HepG2 (cell line): ENCODE results near the gene RBP3. TPM values are rescaled to one million over a fixed set of nuclear protein-coding genes. Genes with fewer than 3 reads are reported as not detected.

ENCODE experiments used
- ATAC-seq: fragments of 200-7000 bp; cut with Tn5 transposase; 3 replicates; pipeline ENCODE4 v1.9.1; 2020; ENCODE audit warnings: mild to moderate bottlenecking, moderate library complexity
- BruUV-seq: library from RNA; stranded (reverse); fragments of 400-500 nt; replicated peaks from 2 replicates; lab custom pipeline; 2021; lab: Mats Ljungman, UMichigan
- CTCF ChIA-PET: fragments of 300-600 bp; formaldehyde crosslinking; extraction: SDS; loops from one replicate; lab custom pipeline; 2021; ENCODE audit warnings: low total read pairs, inconsistent platforms, low intra/inter-chr PET ratio; lab: Yijun Ruan, JAX
- POLR2A ChIA-PET: fragments of 350-600 bp; sonication (Branson Sonifier 250); formaldehyde crosslinking; loops from one replicate; lab custom pipeline; 2020; ENCODE audit warnings: antibody characterized with exemption, inconsistent platforms; lab: Yijun Ruan, JAX
- DNase-seq: peaks from one replicate; pipeline ENCODE4 v3.0.0-alpha.2; 2015; ENCODE audit warnings: low spot score
- FAIRE-seq: peaks from 3 replicates; lab custom pipeline; 2011; peaks lifted over from hg19 to GRCh38; lab: Jason Lieb, UNC
- H2AFZ ChIP-seq: one replicate; pipeline ENCODE4 v1.6.1; 2011; ENCODE audit warnings: low read length, inconsistent platforms
- H3K27ac ChIP-seq: fragments of 300-600 bp; 3 replicates; pipeline ENCODE4 v1.8.0; 2011; ENCODE audit warnings: mixed run types, mild to moderate bottlenecking, mixed read lengths, low read length, inconsistent platforms; ENCODE audit not compliant: insufficient read depth; ENCODE audit errors: extremely low read length
- H3K27me3 ChIP-seq, 2 experiments: fragments of 200-600 bp in 1 of 2; 2 replicates in 1 of 2; 3 replicates in 1 of 2; pipeline versions ENCODE4 v1.6.0 to v1.8.0; 2011; ENCODE audit warnings: low read length in 2 of 2, mild to moderate bottlenecking in 2 of 2, moderate library complexity in 2 of 2, inconsistent platforms in 1 of 2; ENCODE audit not compliant: insufficient read depth in 2 of 2, control insufficient read depth in 1 of 2
- H3K36me3 ChIP-seq, 2 experiments: fragments of 200-600 bp in 1 of 2; replicated peaks in 1 of 2; 2 replicates in 1 of 2; 3 replicates in 1 of 2; pipeline versions ENCODE4 v1.5.1 to v1.8.0; 2011; ENCODE audit warnings: low read length in 2 of 2, inconsistent platforms in 1 of 2; ENCODE audit not compliant: insufficient read depth in 2 of 2, control insufficient read depth in 1 of 2
- H3K4me1 ChIP-seq: 2 replicates; pipeline ENCODE4 v1.5.1; 2012; ENCODE audit warnings: low read length, inconsistent platforms; ENCODE audit not compliant: insufficient read depth
- H3K4me2 ChIP-seq: 2 replicates; pipeline ENCODE4 v1.6.0; 2011; ENCODE audit warnings: low read depth, low read length, inconsistent platforms
- H3K4me3 ChIP-seq, 3 experiments: fragments of 200-600 bp in 1 of 3; sonication (generic), shearing (Covaris generic) in 1 of 3; replicated peaks in 1 of 3; 2 replicates each; pipeline ENCODE4 v1.5.1; 2011 to 2016; ENCODE audit warnings: low read length in 3 of 3, inconsistent platforms in 2 of 3, low read depth in 2 of 3, mild to moderate bottlenecking in 2 of 3, control low read depth in 1 of 3, mixed read lengths in 1 of 3; ENCODE audit not compliant: insufficient read depth in 1 of 3
- H3K79me2 ChIP-seq: one replicate; pipeline ENCODE4 v1.6.1; 2011; ENCODE audit warnings: low read length, inconsistent platforms; ENCODE audit not compliant: insufficient read depth
- H3K9ac ChIP-seq: 2 replicates; pipeline ENCODE4 v1.6.0; 2011; ENCODE audit warnings: mild to moderate bottlenecking, low read depth, low read length, inconsistent platforms; ENCODE audit not compliant: insufficient read depth
- H3K9me3 ChIP-seq: 2 replicates; pipeline ENCODE4 v1.5.1; 2012; ENCODE audit warnings: mild to moderate bottlenecking, low read length
- H4K20me1 ChIP-seq: 2 replicates; pipeline ENCODE4 v1.6.0; 2011; ENCODE audit warnings: inconsistent platforms, mild to moderate bottlenecking, low read length, moderate library complexity; ENCODE audit not compliant: insufficient read depth
- CSRNP1 ChIP-seq: sonication (generic); formaldehyde crosslinking; IDR thresholded peaks from 2 replicates; pipeline ENCODE4 v1.8.1; 2023; ENCODE audit warnings: mild to moderate bottlenecking, missing genetic modification reagents
- EP300 ChIP-seq, 3 experiments: sonication (generic) in 1 of 3; formaldehyde crosslinking in 1 of 3; IDR thresholded peaks; 2 replicates each; pipeline versions ENCODE4 v1.5.1 to v1.6.1; 2011 to 2020; ENCODE audit warnings: low read depth in 2 of 3, low read length in 2 of 3, borderline replicate concordance in 1 of 3, improper control_type of control experiment in 1 of 3, mild to moderate bottlenecking in 1 of 3, missing genetic modification reagents in 1 of 3, moderate library complexity in 1 of 3
- HMG20A ChIP-seq: IDR thresholded peaks from 2 replicates; pipeline ENCODE4 v1.6.1; 2016; ENCODE audit warnings: borderline replicate concordance
- LCORL ChIP-seq, 2 experiments: fragments of 450-650 bp in 1 of 2; sonication (generic) in 1 of 2; formaldehyde crosslinking in 1 of 2; IDR thresholded peaks; 2 replicates each; pipeline versions ENCODE4 v1.5.0 to v1.6.1; 2017 to 2020; ENCODE audit warnings: antibody characterized with exemption in 1 of 2, missing genetic modification reagents in 1 of 2
- POLR2AphosphoS5 ChIP-seq: IDR thresholded peaks from 2 replicates; pipeline ENCODE4 v1.6.1; 2012; ENCODE audit warnings: low read depth, low read length
- RBFOX2 ChIP-seq: fragments of 200-400 bp; formaldehyde crosslinking; IDR thresholded peaks from 2 replicates; pipeline ENCODE4 v1.6.1; 2017; ENCODE audit warnings: low read depth, mild to moderate bottlenecking, low read length
- ZBTB39 ChIP-seq: sonication (generic); formaldehyde crosslinking; IDR thresholded peaks from 2 replicates; pipeline ENCODE4 v1.5.0; 2020; ENCODE audit warnings: missing genetic modification reagents
- ZNF124 ChIP-seq: sonication (generic); formaldehyde crosslinking; IDR thresholded peaks from 2 replicates; pipeline ENCODE4 v1.4.0; 2020; ENCODE audit warnings: missing genetic modification reagents
- ZNF574 ChIP-seq: sonication (generic); formaldehyde crosslinking; IDR thresholded peaks from 2 replicates; pipeline ENCODE4 v1.4.0; 2020; ENCODE audit warnings: missing genetic modification reagents
- ZNF678 ChIP-seq: sonication (generic); formaldehyde crosslinking; IDR thresholded peaks from 2 replicates; pipeline ENCODE4 v1.4.0; 2020; ENCODE audit warnings: mild to moderate bottlenecking, missing genetic modification reagents
- ZSCAN22 ChIP-seq: sonication (generic); formaldehyde crosslinking; IDR thresholded peaks from 2 replicates; pipeline ENCODE4 v1.4.0; 2020; ENCODE audit warnings: mild to moderate bottlenecking, missing genetic modification reagents
- WGBS: methylation state at CpG from one replicate; pipeline ENCODE4 v1.1.6; 2017; ENCODE audit warnings: low lambda C conversion rate; 5-methylcytosine and 5-hydroxymethylcytosine counted together
- in situ Hi-C: cut with HindIII; loops from 2 replicates; pipeline ENCODE4 v1.10.0; 2017; ENCODE audit warnings: low pct_unique_long_range_greater_than_20kb; ENCODE audit not compliant: extremely low pct_ligation_motif_present
- intact Hi-C: fragments of 100-400 bp; cut with micrococcal nuclease; formaldehyde crosslinking; loops from one replicate; pipeline ENCODE4 v1.10.0; 2022; ENCODE audit not compliant: unreplicated experiment
- polyA plus RNA-seq, 8 experiments: library from polyadenylated mRNA; depleted of rRNA in 3 of 8; stranded (reverse) in 7 of 8; unstranded in 1 of 8; fragments of >200 nt; fragmentation: Illumina TruSeq in 4 of 8; extraction: Trizol in 4 of 8; gene quantifications; 2 replicates each; pipeline versions ENCODE4 v1.2.1 to v1.2.3, GENCODE V29; 2011 to 2016; ENCODE audit warnings: low read depth in 4 of 8, missing spikeins in 1 of 8, mixed read lengths in 1 of 8; ENCODE audit not compliant: insufficient read depth in 1 of 8
- total RNA-seq, 5 experiments: library from RNA; depleted of rRNA; stranded (reverse); fragments of >200 nt; fragmentation: Illumina TruSeq; extraction: Trizol; gene quantifications; 2 replicates each; pipeline ENCODE4 v1.2.3, GENCODE V29; 2016; ENCODE audit warnings: low read depth in 1 of 5

The RBP3 gene
- total and polyA plus RNA-seq, 2 of the 13 experiments (the other 11 are each of a cell fraction or from before 2014, with no cell fraction given) = not detected

GRCh38 chr10:47323636-47324296 is 24.4 kb upstream of the RBP3 start:
- no peak overlapping the region for H3K9ac ChIP-seq
- intact Hi-C loops (no loop called here), in situ Hi-C loops (no loop called here)
- no peaks in the 10 kb centered on the region for H3K9me3 ChIP-seq
- no peaks in the 10 kb centered on the region for H3K79me2 ChIP-seq
- CTCF ChIA-PET = no interaction called here
- no peak for ATAC-seq
- no peak for DNase-seq
- H2AFZ ChIP-seq = no peak overlapping the region
- no peaks in the 10 kb centered on the region for H4K20me1 ChIP-seq
- H3K4me1 ChIP-seq = no peaks in the 10 kb centered on the region
- FAIRE-seq = no peak
- H3K36me3 ChIP-seq = no peaks in the 10 kb centered on the region
- H3K27ac ChIP-seq = no peak overlapping the region
- H3K4me3 ChIP-seq = no peak overlapping the region
- H3K4me2 ChIP-seq = no peak overlapping the region
- H3K27me3 ChIP-seq = peaks cover 0 to 8% of the 10 kb centered on the region in 2 experiments; a peak in 3 of 5 replicates
- no TSS peak for BruUV-seq
- TF ChIP-seq CSRNP1 (CRISPR knock-in tag) (no peak), RBFOX2 (no peak), HMG20A (CRISPR knock-in tag) (no peak), ZNF124 (CRISPR knock-in tag) (no peak), LCORL (IDR thresholded peaks at IDR 0.05) (no peak), LCORL (CRISPR knock-in tag; IDR thresholded peaks at IDR 0.05) (no peak), POLR2AphosphoS5 (no peak), ZBTB39 (no peak), ZSCAN22 (no peak), ZNF574 (CRISPR knock-in tag) (no peak), EP300 (IDR thresholded peaks at IDR 0.05; ENCODE audit: low read depth in 2 of 2, low read length in 2 of 2) (no peak), EP300 (CRISPR knock-in tag; IDR thresholded peaks at IDR 0.05; ENCODE audit: borderline replicate concordance) (no peak), ZNF678 (no peak)
- WGBS = 8% methylated on average over 4 of the region's 5 CpGs
- POLR2A ChIA-PET = no interaction called here
